ENCODE measurements around the gene ABCD4. TPM values are rescaled to one million over a fixed set of nuclear protein-coding genes. Genes with fewer than 3 reads are reported as not detected.

ABCD4 gene
- polyA plus RNA-seq, 1 donor (not counting 4 experiments of a cell fraction or from before 2014, with no cell fraction given) = 12.9 TPM

DNA sequence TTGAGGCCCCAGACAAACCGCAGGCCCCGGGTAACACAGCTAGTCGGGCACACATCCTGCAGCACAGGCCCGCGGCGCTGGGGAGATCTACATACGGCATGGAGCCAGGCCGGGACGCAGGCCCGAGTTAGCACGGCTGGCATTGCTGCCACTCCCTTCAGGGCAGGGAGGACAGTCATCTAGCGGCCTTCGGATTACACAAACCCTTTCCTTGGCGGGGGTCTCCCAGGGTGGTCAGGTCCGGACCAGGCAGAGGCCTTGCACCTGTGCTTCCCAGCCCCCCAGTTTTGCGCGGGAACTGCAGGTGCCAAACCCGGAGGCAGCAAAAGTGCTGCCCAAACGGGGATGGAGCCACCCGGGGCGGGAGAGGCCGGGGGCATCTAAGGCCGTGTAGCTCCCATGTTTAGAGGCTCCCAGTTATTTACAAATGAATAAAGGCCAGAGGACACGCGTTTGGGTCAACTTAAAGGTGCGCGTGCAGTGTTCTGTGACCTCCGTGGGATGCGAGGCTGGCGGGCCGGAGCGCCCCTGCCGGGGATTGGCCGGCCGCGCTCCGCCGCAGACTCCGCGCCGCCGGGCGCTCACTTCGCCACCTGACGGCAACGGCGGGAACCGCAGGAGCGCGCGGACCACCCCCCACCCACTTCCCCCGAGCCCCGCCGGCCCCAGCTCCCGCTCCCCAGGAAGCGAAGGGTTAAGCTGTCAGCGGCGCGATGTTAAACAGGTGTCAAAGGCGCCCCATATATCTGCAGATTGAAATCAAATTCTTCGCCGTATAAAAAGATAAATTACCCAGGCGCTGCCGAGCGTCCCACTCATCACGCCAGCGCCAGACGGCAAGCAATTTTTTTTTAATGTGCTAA is 45.4 kb downstream of the ABCD4 start:
- no peak for DNase-seq (ENCODE audit: low read depth, low spot score)
- no peaks in the 10 kb centered on the region for H4K20me1 ChIP-seq (ENCODE audit: control insufficient read depth, extremely low read depth, insufficient read depth, low read length)
- H3K9ac ChIP-seq (ENCODE audit: control insufficient read depth, extremely low read depth, insufficient read depth, low read length) = peak overlapping the region; percentile 15
- H3K79me2 ChIP-seq (ENCODE audit: control insufficient read depth, insufficient read depth, low read length) = no peaks in the 10 kb centered on the region
- H3K27me3 ChIP-seq (ENCODE audit: control insufficient read depth, extremely low read depth, insufficient read depth, low read length) = peaks cover 34% of the 10 kb centered on the region
- H3K9me1 ChIP-seq (ENCODE audit: control insufficient read depth, extremely low read depth, insufficient read depth, low read length) = no peaks in the 10 kb centered on the region
- H3K4me2 ChIP-seq (ENCODE audit: control insufficient read depth, extremely low read depth, insufficient read depth, low read depth, low read length) = peak overlapping the region; percentile 86
- H2AFZ ChIP-seq (ENCODE audit: control insufficient read depth, low read length) = peak overlapping the region; percentile 37
- H3K36me3 ChIP-seq (ENCODE audit: control insufficient read depth in 2 of 2, extremely low read depth in 1 of 2, insufficient read depth in 2 of 2, low read length in 2 of 2) = no peaks in the 10 kb centered on the region
- H3K4me3 ChIP-seq (ENCODE audit: control insufficient read depth in 2 of 3, extremely low read depth in 1 of 3, insufficient read depth in 2 of 3, low read depth in 1 of 3, low read length in 3 of 3) = peak overlapping the region; percentile 42 to 68 (median 64)
- no peak for TF ChIP-seq EZH2 (IDR thresholded peaks at IDR 0.05; ENCODE audit: low read length)
- TF ChIP-seq, protein P1, sequence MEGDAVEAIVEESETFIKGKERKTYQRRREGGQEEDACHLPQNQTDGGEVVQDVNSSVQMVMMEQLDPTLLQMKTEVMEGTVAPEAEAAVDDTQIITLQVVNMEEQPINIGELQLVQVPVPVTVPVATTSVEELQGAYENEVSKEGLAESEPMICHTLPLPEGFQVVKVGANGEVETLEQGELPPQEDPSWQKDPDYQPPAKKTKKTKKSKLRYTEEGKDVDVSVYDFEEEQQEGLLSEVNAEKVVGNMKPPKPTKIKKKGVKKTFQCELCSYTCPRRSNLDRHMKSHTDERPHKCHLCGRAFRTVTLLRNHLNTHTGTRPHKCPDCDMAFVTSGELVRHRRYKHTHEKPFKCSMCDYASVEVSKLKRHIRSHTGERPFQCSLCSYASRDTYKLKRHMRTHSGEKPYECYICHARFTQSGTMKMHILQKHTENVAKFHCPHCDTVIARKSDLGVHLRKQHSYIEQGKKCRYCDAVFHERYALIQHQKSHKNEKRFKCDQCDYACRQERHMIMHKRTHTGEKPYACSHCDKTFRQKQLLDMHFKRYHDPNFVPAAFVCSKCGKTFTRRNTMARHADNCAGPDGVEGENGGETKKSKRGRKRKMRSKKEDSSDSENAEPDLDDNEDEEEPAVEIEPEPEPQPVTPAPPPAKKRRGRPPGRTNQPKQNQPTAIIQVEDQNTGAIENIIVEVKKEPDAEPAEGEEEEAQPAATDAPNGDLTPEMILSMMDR (optimal IDR thresholded peaks at IDR 0.05 in 1 of 3, IDR thresholded peaks at IDR 0.05 in 1 of 3, conservative IDR thresholded peaks at IDR 0.05 in 1 of 3; ENCODE audit: extremely low read depth in 1 of 3, insufficient read depth in 2 of 3, low read length in 3 of 3) = peak; percentile 63 to 84 (median 77)
- no peaks in the 10 kb centered on the region for H3K9me3 ChIP-seq (ENCODE audit: control insufficient read depth, low read depth, low read length)
- no peak for FAIRE-seq
- no peak overlapping the region for H3K27ac ChIP-seq (ENCODE audit: control insufficient read depth, insufficient read depth, low read length)
- H3K4me1 ChIP-seq (ENCODE audit: control insufficient read depth, extremely low read depth, insufficient read depth, low read length) = peaks cover 17% of the 10 kb centered on the region
- dilution Hi-C loops (cut with MboI; ENCODE audit: extremely low pct_ligation_motif_present, low sequenced_read_pairs) = no loop called here

DNA sequence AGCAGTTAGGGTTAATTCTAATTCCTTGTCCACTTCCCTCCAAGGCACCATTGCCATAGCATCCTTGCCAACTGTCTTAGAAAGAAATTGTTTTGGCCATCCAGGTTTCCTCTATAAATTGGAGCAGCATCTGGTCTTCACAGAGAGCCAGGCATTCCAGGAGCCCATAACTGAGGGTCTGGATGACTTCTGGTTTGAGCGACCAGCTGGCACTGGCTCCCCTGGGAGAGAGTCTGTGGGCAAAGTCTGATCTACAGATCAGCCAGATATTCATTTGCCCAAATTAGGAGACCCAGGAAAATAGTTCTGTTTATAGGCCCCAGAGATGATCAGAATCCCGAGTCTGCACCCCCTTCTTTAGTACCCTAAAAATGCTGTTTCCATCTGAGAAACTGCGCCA is 47.5 kb downstream of the ABCD4 start:
- peaks cover 39% of the 10 kb centered on the region for H3K27me3 ChIP-seq (ENCODE audit: control insufficient read depth, extremely low read depth, insufficient read depth, low read length)
- DNase-seq (ENCODE audit: low read depth, low spot score) = no peak
- no peaks in the 10 kb centered on the region for H3K36me3 ChIP-seq (ENCODE audit: control insufficient read depth in 2 of 2, extremely low read depth in 1 of 2, insufficient read depth in 2 of 2, low read length in 2 of 2)
- no peak overlapping the region for H3K9ac ChIP-seq (ENCODE audit: control insufficient read depth, extremely low read depth, insufficient read depth, low read length)
- H2AFZ ChIP-seq (ENCODE audit: control insufficient read depth, low read length) = no peak overlapping the region
- TF ChIP-seq, protein P1 (optimal IDR thresholded peaks at IDR 0.05 in 1 of 3, IDR thresholded peaks at IDR 0.05 in 1 of 3, conservative IDR thresholded peaks at IDR 0.05 in 1 of 3; ENCODE audit: extremely low read depth in 1 of 3, insufficient read depth in 2 of 3, low read length in 3 of 3) = no peak
- TF ChIP-seq EZH2 (IDR thresholded peaks at IDR 0.05; ENCODE audit: low read length) = no peak
- H3K4me2 ChIP-seq (ENCODE audit: control insufficient read depth, extremely low read depth, insufficient read depth, low read depth, low read length) = no peak overlapping the region
- no peak for FAIRE-seq
- peaks cover 5% of the 10 kb centered on the region for H3K4me1 ChIP-seq (ENCODE audit: control insufficient read depth, extremely low read depth, insufficient read depth, low read length)
- H3K9me3 ChIP-seq (ENCODE audit: control insufficient read depth, low read depth, low read length) = no peaks in the 10 kb centered on the region
- no peaks in the 10 kb centered on the region for H4K20me1 ChIP-seq (ENCODE audit: control insufficient read depth, extremely low read depth, insufficient read depth, low read length)
- dilution Hi-C loops (cut with MboI; ENCODE audit: extremely low pct_ligation_motif_present, low sequenced_read_pairs) = no loop called here
- no peak overlapping the region for H3K27ac ChIP-seq (ENCODE audit: control insufficient read depth, insufficient read depth, low read length)
- H3K79me2 ChIP-seq (ENCODE audit: control insufficient read depth, insufficient read depth, low read length) = no peaks in the 10 kb centered on the region
- H3K9me1 ChIP-seq (ENCODE audit: control insufficient read depth, extremely low read depth, insufficient read depth, low read length) = no peaks in the 10 kb centered on the region
- H3K4me3 ChIP-seq (ENCODE audit: control insufficient read depth in 2 of 3, extremely low read depth in 1 of 3, insufficient read depth in 2 of 3, low read depth in 1 of 3, low read length in 3 of 3) = no peak overlapping the region
